GM21528 (cell line): ENCODE results near the gene MYF5.
A peak's percentile ranks its signal among the peaks of the same experiment; 100 is the strongest.

Experiments
- ATAC-seq: cut with Tn5 transposase; IDR thresholded peaks from one replicate; pipeline ENCODE4 v1.9.1; 2021; ENCODE audit warnings: mild to moderate bottlenecking, moderate library complexity; ENCODE audit not compliant: unreplicated experiment, low FRiP score

Gene MYF5

GRCh38 chr12:80756875-80757274, 40.2 kb downstream of the MYF5 start:
- peak; percentile 60 for ATAC-seq

GRCh38 chr12:80761838-80762237, 45.1 kb downstream of the MYF5 start:
- no peak for ATAC-seq

- ATAC-seq: no peak
Observed at GRCh38 chr12:80763874-80764273, 47.2 kb downstream of the MYF5 start.

- no peak for ATAC-seq
Observed at GRCh38 chr12:80766210-80766609, 49.5 kb downstream of the MYF5 start.

- peak; percentile 94 for ATAC-seq
Observed at GRCh38 chr12:80766897-80767296, 50.2 kb downstream of the MYF5 start.
